HG03439 (cell line): ENCODE data around the gene PEPD.
"Not testable (repeated sequence)": the region's sequence is repeated elsewhere in the genome, so short reads cannot be mapped to it uniquely, and the experiment has no call there.

Experiments used
- ATAC-seq: cut with Tn5 transposase; IDR thresholded peaks from one replicate; pipeline ENCODE4 v1.9.1; 2021; ENCODE audit warnings: mild to moderate bottlenecking, moderate library complexity; ENCODE audit not compliant: unreplicated experiment

The PEPD gene

DNA sequence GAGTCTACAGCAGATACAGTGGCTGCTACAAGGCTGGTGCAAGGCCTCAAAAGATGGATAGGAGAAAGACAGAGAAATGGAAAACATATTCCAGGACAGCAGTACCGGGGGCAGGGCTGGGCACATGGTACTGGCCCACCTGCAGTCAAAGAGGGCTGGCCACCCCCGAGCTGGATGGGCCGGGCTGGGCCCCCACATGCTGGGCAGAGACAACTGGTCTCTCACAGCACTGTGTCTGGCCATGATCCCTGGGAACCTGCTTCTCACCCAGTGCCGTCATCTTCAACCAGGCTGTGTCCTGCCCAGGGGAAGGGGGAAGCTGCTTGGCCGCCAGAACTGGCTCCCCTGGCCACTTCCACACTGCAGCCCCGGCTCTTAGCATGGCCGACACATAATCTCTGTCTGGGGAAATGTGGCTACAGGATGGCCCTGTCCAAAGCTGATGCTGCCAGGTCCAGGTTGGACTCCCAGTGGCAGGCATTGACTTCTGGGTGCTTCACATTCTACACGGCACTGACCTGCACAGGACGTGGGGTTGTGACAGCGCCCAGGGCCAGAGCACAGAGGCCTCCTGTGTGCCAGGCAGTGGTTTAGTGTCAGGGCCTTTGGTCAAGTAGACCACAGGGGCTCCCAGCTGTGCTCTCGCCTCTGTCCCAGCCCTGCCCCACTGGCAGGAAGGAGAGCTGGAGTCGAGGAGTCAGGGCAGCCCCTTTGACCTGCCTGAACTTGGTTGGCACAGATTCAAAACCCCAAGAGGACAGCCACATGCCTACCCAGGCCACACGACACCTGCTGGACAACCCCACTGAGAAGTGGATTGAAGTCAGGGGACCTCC is 21.7 kb downstream of the PEPD start:
- no peak for ATAC-seq

- ATAC-seq, result no peak
These were observed 22.3 kb downstream of the PEPD start for GRCh38 chr19:33499248-33499647.

GRCh38 chr19:33498391-33499000 is 23.1 kb downstream of the PEPD start:
- no peak for ATAC-seq

DNA sequence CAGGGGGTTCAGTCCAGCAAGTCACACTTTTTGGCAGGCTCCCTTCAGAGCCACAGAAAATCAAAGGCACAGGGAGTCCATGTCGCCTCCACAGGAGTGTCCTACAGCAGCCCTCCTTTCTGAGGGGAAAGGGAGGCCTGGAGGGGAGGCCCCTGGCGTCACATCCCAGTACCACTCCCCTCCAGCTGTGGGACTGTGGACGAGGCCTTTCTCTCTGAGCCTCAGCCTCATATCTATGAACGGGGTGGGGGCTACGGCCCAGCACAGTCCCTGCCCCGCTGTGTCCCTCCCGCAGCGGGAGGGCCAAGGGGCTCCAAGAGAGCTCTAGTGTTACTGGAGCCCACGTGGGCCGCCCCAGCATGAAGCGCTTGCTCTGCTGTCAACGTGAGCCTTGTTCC is 23.8 kb downstream of the PEPD start:
- ATAC-seq, result no peak

DNA sequence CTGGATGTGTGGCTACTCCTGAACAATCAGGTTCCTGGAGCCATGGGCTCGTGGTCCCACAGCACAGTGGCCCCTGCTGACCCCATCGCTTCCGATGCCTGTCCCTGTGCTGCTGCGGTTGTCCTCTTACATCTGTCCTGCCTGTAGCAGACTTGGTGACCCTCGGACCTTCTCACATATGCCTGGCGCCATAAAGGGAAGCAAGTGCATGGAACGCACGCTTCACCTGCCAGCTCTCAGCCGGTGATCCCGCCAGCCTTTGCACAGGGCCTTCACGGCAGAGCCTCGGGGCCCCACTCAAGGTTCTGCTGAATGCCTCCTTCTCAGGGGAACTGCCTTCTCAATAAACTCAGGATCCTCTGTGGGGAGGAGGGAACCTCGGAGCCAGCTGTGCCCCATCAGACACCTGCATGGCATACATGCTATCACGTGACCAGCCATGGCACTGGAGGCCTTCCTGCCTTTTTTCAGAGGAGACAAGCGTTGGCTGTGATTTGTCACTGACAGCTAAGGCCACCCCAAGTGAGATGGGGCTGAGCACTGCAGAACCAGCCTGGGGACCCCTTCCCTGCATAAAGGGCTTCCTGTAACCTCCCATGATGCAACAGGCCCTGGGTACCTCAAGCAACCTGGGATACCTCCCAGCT is 24.3 kb downstream of the PEPD start:
- no peak for ATAC-seq

DNA sequence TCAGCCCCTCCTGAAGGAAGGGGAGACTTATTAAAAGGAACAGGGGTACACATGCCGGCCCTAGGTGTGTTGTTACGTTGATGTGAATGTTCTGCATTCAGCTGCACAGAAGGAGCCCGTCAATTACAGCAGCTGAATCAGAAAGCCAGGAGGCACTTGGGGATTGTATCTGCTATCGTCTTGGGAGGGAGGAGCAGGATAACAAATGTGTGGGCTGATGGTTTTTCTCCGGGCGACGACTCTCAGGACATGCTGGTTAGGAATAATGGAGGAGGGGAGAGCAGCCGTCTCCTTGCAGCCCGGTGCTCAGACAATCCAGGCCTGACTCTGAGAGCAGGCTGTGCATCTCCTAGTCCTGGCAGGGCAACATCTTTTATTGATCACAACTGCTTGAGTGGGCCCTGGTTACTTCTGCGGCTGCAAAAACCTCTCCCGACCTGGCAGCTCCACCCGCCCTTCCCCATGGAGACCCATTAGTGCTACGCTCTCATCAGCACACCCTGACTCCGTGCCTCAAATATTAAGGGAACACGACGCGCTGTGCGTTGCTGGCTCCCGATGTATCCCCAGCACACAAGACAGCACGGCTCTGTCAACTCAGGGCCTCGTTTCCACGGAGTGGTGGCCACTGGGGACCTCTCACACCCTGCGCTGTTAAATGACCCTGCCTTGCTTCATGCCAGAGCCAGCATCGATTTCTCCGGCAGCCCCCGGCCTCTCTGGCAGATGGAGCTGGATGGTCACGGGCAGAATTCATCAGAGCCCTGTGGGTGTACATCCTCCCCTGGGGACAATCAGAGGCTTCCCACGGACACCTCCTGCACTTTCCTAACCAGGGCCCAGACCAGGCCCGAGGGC is 25.3 kb downstream of the PEPD start:
- no peak for ATAC-seq

DNA sequence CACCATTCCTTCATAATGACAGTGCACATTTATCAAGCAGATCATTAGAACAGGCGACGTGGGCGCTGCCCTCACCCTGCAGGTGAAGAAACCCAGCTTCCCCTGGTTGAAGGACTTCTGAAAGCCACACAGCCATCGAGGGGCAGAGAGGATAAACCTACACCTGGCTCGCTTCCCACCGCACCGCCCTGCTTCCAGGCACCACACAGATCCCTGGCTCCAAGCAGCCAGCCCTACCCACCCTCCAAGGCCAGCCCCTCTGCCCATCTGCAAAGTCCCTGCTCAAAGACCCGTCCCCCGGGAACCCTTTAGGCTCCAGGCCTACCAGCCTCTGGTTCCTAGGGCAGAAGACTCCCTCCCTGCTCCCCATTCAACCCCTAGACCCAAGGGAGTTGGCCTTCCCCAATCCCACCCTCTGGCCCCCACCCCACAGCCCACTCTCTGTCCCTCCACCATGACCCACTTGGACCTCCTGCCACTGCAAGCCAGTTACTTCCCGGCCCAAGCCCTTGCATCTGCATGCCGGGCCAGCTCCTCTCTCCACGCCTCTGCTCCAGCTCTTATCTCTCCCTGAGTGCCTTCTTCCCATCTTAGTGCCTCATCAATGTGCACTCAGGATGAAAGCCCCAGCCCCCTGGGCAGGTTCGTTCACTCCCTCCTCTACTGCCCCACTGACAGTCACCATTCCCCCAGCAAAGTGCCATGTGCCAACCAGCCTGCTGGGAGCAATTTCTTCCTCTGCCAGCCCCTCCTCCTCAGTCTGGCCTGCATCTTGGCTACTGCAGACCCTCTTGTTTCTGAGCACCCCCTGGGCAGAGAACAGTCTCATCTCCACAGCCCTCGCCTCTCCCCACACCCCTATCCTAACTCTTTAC is 28.0 kb downstream of the PEPD start:
- no peak for ATAC-seq

- no peak for ATAC-seq
These were observed 28.6 kb downstream of the PEPD start for GRCh38 chr19:33492951-33493350.

DNA sequence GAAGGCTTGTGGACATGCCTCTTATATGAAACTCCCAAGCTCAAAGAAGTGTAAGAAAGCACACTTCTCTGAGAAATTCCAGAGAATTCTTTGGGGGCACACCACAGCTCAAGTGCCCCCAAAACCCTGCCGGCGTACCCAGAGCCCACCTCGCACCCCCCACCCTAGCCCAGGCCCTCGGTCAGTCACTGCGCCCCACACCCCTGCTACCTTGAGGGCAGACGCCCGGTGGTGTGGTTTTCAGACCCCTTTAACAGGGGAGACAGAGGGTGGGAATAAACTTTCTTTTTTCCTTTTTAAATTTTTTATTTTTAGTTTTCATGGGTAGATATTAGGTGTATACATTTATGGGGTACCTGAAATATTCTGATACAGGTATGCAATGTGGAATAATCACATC is 29.5 kb downstream of the PEPD start:
- no peak for ATAC-seq

GRCh38 chr19:33490596-33490995 is 31.0 kb downstream of the PEPD start:
- ATAC-seq, result not testable (repeated sequence)

GRCh38 chr19:33490041-33490451 is 31.5 kb downstream of the PEPD start:
- no peak for ATAC-seq

- no peak for ATAC-seq
These were observed 32.8 kb downstream of the PEPD start for GRCh38 chr19:33488826-33489225.

DNA sequence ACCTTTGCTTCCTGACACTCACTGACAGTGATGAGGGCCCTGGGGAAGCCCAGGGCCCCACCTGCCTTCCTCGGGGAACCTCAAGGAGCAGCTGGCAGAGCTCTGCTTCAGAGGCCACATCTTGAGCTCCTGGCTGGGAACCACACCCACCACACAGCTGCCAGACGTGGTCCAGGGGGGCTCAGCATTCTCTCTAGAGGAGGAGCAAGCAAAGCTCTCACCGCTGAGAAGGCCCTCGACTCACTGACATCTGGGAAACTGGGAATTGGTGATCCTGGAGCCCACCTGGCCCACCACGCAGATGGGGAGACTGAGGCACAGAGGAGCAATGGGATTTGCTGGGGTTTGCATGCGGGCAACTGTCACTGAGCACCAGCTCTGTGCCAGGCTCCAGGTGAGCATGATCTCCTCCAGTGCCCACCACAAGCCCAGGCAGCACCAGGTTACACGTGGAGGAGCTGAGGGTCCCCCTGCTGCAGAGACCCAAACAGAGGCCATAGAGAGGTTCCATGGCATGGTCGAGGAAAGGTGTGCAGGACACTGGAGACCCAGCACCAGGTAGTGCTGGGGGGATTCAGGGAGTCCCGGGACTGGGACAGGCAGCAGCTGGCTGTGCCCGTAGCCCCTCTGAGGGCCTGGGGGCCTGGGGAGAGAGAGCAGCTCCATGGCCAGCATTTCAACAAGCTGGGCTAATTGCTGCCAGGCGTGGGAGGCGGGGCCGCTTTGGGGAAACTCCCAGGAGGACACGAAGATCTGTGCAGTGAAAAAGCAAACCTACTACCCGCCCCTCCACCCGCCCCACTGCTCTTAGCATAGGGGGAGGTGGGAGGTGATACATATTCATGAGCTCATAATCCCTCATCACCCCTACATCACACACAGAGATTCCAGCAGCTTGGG is 33.4 kb downstream of the PEPD start:
- ATAC-seq, result no peak

DNA sequence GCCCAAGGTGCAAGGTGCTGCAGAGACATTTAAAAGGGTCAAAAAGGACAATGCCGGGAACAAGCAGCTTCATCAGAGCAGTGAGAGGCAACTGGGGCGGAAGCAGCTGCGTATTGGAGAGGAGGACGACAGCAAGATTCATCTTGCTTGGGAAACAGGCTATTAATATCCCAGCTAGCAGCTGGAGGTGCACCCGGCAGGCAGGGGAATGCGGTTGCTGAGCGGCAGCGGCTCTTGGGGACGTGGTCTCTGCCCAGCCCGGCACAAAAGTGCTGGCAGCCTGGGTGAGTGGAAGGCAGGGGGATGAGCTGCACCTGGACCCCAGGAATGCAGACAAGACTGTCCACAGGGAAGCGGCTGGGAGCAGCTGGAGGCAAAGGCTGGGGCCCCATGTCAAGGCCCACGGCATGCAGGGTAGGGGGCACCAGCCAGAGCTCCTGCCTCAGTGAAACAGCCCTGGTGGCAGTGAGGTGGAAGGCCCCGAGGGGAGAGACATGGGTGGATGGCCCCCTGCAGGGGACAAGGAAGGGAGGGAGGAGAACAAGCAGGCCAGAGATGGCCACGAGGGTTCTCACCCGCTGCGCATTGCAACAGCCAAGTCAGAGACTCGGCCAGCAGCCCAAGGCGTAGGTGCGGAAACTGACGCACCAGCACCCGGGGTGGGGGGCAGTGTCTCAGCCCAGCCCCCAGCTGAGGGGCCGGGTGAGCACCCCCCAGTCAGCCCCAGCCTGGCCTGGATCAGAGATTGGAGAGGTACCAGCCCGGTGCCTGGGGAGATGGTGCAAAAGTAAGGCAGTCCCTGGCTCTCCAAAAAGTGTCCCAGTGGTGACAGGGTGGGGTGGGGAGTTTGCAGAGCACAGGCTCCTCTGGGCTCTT is 34.4 kb downstream of the PEPD start:
- ATAC-seq, result no peak

DNA sequence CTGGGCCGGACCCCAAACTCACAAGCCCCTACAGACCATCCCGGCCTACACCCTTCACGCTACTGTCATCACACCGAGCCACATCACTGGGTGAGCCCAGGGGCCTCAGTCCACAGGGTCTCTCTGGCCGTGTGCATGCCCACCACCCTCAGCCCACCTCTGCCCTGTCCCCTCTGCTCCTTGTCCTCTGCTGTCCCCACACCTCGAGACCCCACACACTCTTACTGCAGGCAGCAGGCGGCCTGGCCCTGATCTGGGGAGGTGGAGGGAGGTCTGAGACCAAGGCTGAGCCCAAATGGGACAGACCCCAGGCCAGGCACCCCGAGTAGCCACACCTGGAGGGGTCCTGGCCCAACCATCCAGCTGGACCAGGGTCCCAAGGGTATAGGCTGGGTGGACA is 35.2 kb downstream of the PEPD start:
- no peak for ATAC-seq

- no peak for ATAC-seq
These were observed 37.3 kb downstream of the PEPD start for GRCh38 chr19:33484226-33484774.

GRCh38 chr19:33482476-33482875 is 39.1 kb downstream of the PEPD start:
- ATAC-seq, result no peak

- ATAC-seq, result no peak
These were observed 39.7 kb downstream of the PEPD start for GRCh38 chr19:33481863-33482262.
